ENCODE results near the gene ARID3A. TPM values are rescaled to one million over a fixed set of nuclear protein-coding genes. Genes with fewer than 3 reads are reported as not detected.

Gene ARID3A
- total and polyA plus RNA-seq, 2 of the 13 experiments (the other 11 are each of a cell fraction or from before 2014, with no cell fraction given), result 71.3 to 77.9 TPM

DNA sequence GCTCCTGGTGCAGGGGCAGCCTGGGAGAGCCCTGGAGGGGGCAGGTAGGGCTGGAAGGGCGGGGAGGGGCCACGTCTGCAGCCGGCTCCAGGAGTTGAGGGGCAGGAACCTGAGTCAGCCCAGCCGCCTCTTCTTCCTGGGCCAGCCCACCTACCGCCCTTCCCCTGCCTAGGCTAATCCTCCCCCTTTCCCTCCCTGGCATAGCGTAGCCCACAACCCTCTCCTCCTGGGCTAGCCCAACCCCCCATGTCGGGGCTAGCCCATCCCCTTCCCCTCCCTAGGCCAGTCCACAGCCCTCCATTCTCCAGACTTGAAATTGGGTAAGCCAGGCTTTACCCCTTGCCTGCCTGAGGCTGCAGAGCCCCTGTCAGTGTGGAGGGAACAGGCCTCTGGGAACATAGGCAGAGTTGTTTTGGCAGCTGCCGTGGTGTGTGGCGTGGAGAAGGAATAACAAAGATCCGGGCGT lies 37.7 kb downstream of the ARID3A start:
- H3K79me2 ChIP-seq (ENCODE audit: insufficient read depth, low read length), result peaks cover 32% of the 10 kb centered on the region
- ATAC-seq, result no peak
- WGBS (ENCODE audit: low lambda C conversion rate), result 97% methylated on average over 11 of the region's 11 CpGs
- no peak overlapping the region for H3K4me3 ChIP-seq (replicated peaks in 1 of 3; ENCODE audit: insufficient read depth in 1 of 3, low read depth in 2 of 3, low read length in 3 of 3)
- TF ChIP-seq, protein P1, sequence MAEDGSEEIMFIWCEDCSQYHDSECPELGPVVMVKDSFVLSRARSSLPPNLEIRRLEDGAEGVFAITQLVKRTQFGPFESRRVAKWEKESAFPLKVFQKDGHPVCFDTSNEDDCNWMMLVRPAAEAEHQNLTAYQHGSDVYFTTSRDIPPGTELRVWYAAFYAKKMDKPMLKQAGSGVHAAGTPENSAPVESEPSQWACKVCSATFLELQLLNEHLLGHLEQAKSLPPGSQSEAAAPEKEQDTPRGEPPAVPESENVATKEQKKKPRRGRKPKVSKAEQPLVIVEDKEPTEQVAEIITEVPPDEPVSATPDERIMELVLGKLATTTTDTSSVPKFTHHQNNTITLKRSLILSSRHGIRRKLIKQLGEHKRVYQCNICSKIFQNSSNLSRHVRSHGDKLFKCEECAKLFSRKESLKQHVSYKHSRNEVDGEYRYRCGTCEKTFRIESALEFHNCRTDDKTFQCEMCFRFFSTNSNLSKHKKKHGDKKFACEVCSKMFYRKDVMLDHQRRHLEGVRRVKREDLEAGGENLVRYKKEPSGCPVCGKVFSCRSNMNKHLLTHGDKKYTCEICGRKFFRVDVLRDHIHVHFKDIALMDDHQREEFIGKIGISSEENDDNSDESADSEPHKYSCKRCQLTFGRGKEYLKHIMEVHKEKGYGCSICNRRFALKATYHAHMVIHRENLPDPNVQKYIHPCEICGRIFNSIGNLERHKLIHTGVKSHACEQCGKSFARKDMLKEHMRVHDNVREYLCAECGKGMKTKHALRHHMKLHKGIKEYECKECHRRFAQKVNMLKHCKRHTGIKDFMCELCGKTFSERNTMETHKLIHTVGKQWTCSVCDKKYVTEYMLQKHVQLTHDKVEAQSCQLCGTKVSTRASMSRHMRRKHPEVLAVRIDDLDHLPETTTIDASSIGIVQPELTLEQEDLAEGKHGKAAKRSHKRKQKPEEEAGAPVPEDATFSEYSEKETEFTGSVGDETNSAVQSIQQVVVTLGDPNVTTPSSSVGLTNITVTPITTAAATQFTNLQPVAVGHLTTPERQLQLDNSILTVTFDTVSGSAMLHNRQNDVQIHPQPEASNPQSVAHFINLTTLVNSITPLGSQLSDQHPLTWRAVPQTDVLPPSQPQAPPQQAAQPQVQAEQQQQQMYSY (CRISPR knock-in tag; IDR thresholded peaks at IDR 0.05), result no peak
- 0 out of 2 replicates have a peak, but pooled peaks have one; percentile 18 for TF ChIP-seq ZNF572 (CRISPR knock-in tag; IDR thresholded peaks at IDR 0.05)
- FAIRE-seq, result no peak
- BruUV-seq (replicated peaks), result no TSS peak
- DNase-seq (ENCODE audit: low spot score), result no peak
- peaks cover 26 to 65% of the 10 kb centered on the region in 2 experiments; a peak in 4 of 5 replicates for H3K36me3 ChIP-seq (replicated peaks in 1 of 2; ENCODE audit: control insufficient read depth in 1 of 2, insufficient read depth in 2 of 2, low read length in 2 of 2)
- H3K4me1 ChIP-seq (ENCODE audit: insufficient read depth, low read length), result peaks cover 48% of the 10 kb centered on the region
- H3K27ac ChIP-seq (ENCODE audit: extremely low read length, insufficient read depth, low read length), result peak overlapping the region; percentile 38
- H3K9ac ChIP-seq (ENCODE audit: insufficient read depth, low read depth, low read length), result no peak overlapping the region
- H4K20me1 ChIP-seq (ENCODE audit: insufficient read depth, low read length), result no peaks in the 10 kb centered on the region
- H3K4me2 ChIP-seq (ENCODE audit: low read depth, low read length), result no peak overlapping the region
- no peaks in the 10 kb centered on the region for H3K27me3 ChIP-seq (ENCODE audit: control insufficient read depth in 1 of 2, insufficient read depth in 2 of 2, low read length in 2 of 2)
- CTCF ChIA-PET (ENCODE audit: low intra/inter-chr PET ratio, low total read pairs), result no interaction called here
- no peak overlapping the region for H2AFZ ChIP-seq (ENCODE audit: low read length)
- no peaks in the 10 kb centered on the region for H3K9me3 ChIP-seq (ENCODE audit: low read length)
- intact Hi-C loops (cut with micrococcal nuclease; ENCODE audit: unreplicated experiment), result no loop called here
- POLR2A ChIA-PET, result no interaction called here
- in situ Hi-C loops (cut with HindIII; ENCODE audit: extremely low pct_ligation_motif_present, low pct_unique_long_range_greater_than_20kb), result loop anchor here (5.0 kb wide), 1 partner anchor 36 kb away; the partner anchor contains the start of gene ARID3A

DNA sequence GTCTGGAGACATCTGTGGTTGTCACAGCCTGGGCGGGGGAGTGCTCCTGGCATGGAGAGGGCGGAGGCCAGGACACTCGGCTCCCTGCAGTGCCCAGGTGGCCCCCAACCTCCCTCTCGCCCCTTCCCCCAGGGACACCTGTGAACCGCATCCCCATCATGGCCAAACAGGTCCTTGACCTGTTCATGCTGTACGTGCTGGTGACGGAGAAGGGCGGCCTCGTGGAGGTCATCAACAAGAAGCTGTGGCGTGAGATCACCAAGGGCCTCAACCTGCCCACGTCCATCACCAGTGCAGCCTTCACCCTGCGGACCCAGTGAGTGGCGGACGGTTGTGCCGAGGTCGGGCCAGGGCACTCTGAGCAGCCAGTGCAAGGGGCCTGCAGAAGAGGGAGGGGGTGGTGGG lies 38.3 kb downstream of the ARID3A start:
- peaks cover 30 to 70% of the 10 kb centered on the region in 2 experiments; a peak in 4 of 5 replicates for H3K36me3 ChIP-seq (replicated peaks in 1 of 2; ENCODE audit: control insufficient read depth in 1 of 2, insufficient read depth in 2 of 2, low read length in 2 of 2)
- H3K9ac ChIP-seq (ENCODE audit: insufficient read depth, low read depth, low read length), result no peak overlapping the region
- no peak overlapping the region for H2AFZ ChIP-seq (ENCODE audit: low read length)
- H3K4me3 ChIP-seq (replicated peaks in 1 of 3; ENCODE audit: insufficient read depth in 1 of 3, low read depth in 2 of 3, low read length in 3 of 3), result no peak overlapping the region
- intact Hi-C loops (cut with micrococcal nuclease; ENCODE audit: unreplicated experiment), result no loop called here
- no peak overlapping the region for H3K4me2 ChIP-seq (ENCODE audit: low read depth, low read length)
- no TSS peak for BruUV-seq (replicated peaks)
- ATAC-seq (no peak), DNase-seq (ENCODE audit: low spot score) (no peak), FAIRE-seq (no peak)
- POLR2A ChIA-PET, result interaction anchor here (0.8 to 0.9 kb wide), 2 partner anchors 12 to 21 kb away, joined by 3 read pairs; no protein-coding TSS in a partner anchor
- peaks cover 42% of the 10 kb centered on the region for H3K4me1 ChIP-seq (ENCODE audit: insufficient read depth, low read length)
- CTCF ChIA-PET (ENCODE audit: low intra/inter-chr PET ratio, low total read pairs), result no interaction called here
- no peaks in the 10 kb centered on the region for H4K20me1 ChIP-seq (ENCODE audit: insufficient read depth, low read length)
- peak overlapping the region; percentile 38 for H3K27ac ChIP-seq (ENCODE audit: extremely low read length, insufficient read depth, low read length)
- 95% methylated on average over 11 of the region's 16 CpGs for WGBS (ENCODE audit: low lambda C conversion rate)
- no peaks in the 10 kb centered on the region for H3K9me3 ChIP-seq (ENCODE audit: low read length)
- TF ChIP-seq JUNB (CRISPR knock-in tag; IDR thresholded peaks at IDR 0.05; ENCODE audit: borderline replicate concordance), result no peak
- peak; percentile 44 for TF ChIP-seq RBM22 (optimal IDR thresholded peaks at IDR 0.05; ENCODE audit: low read length)
- no peak for TF ChIP-seq PPARG (CRISPR knock-in tag; conservative IDR thresholded peaks at IDR 0.05)
- peak; percentile 89 for TF ChIP-seq AGO2 (optimal IDR thresholded peaks at IDR 0.05; ENCODE audit: low read depth, low read length)
- TF ChIP-seq RBFOX2 (IDR thresholded peaks at IDR 0.05; ENCODE audit: low read depth, low read length), result peak; percentile 58
- peak; percentile 45; the same call in 1 of the 2 replicates for TF ChIP-seq HNRNPL (IDR thresholded peaks at IDR 0.05; ENCODE audit: low read depth, low read length)
- TF ChIP-seq IKZF1 (IDR thresholded peaks at IDR 0.05), result no peak
- in situ Hi-C loops (cut with HindIII; ENCODE audit: extremely low pct_ligation_motif_present, low pct_unique_long_range_greater_than_20kb), result loop anchor here (5.0 kb wide), 1 partner anchor 37 kb away; the partner anchor contains the start of gene ARID3A
- H3K27me3 ChIP-seq (ENCODE audit: control insufficient read depth in 1 of 2, insufficient read depth in 2 of 2, low read length in 2 of 2), result no peaks in the 10 kb centered on the region
- peaks cover 28% of the 10 kb centered on the region for H3K79me2 ChIP-seq (ENCODE audit: insufficient read depth, low read length)

All from HepG2 (cell line).